IPS-18c (cell line): ENCODE data around the gene GIPC3.
A peak's percentile ranks its signal among the peaks of the same experiment; 100 is the strongest.
"Not testable (repeated sequence)": the region's sequence is repeated elsewhere in the genome, so short reads cannot be mapped to it uniquely, and the experiment has no call there.

Experiments
- H3K4me3 ChIP-seq: 2 replicates; pipeline ENCODE4 v1.7.0; 2013; ENCODE audit warnings: low read depth, mild to moderate bottlenecking, low read length, moderate library complexity; ENCODE audit not compliant: insufficient read depth
- H3K9me3 ChIP-seq: one replicate; pipeline ENCODE4 v1.6.1; 2013; ENCODE audit warnings: mild to moderate bottlenecking, low read length, moderate library complexity; ENCODE audit not compliant: control insufficient read depth, insufficient read depth

GIPC3 gene

GRCh38 chr19:3547301-3547731 is 38.0 kb upstream of the GIPC3 start:
- H3K4me3 ChIP-seq: no peak overlapping the region
- H3K9me3 ChIP-seq: no peaks in the 10 kb centered on the region

GRCh38 chr19:3547767-3548282 is 37.5 kb upstream of the GIPC3 start:
- Histone ChIP-seq H3K9me3 (no peaks in the 10 kb centered on the region), H3K4me3 (no peak overlapping the region)

- H3K9me3 ChIP-seq: no peaks in the 10 kb centered on the region
- H3K4me3 ChIP-seq: no peak overlapping the region
These were observed 36.7 kb upstream of the GIPC3 start for GRCh38 chr19:3548606-3549005.

GRCh38 chr19:3549816-3550215 is 35.5 kb upstream of the GIPC3 start:
- Histone ChIP-seq H3K9me3 (no peaks in the 10 kb centered on the region), H3K4me3 (no peak overlapping the region)

- H3K4me3 ChIP-seq: no peak overlapping the region
- no peaks in the 10 kb centered on the region for H3K9me3 ChIP-seq
These were observed 34.1 kb upstream of the GIPC3 start for GRCh38 chr19:3550947-3551791.

GRCh38 chr19:3551792-3552095 is 33.5 kb upstream of the GIPC3 start:
- Histone ChIP-seq H3K9me3 (no peaks in the 10 kb centered on the region), H3K4me3 (no peak overlapping the region)

GRCh38 chr19:3554254-3555083 is 30.8 kb upstream of the GIPC3 start:
- no peaks in the 10 kb centered on the region for H3K9me3 ChIP-seq
- no peak overlapping the region for H3K4me3 ChIP-seq

- H3K4me3 ChIP-seq: peak overlapping the region; percentile 1; the same call in 1 of the 2 replicates
- no peaks in the 10 kb centered on the region for H3K9me3 ChIP-seq
These were observed 29.4 kb upstream of the GIPC3 start for GRCh38 chr19:3555653-3556422.

GRCh38 chr19:3556423-3556977 is 28.8 kb upstream of the GIPC3 start:
- Histone ChIP-seq H3K4me3 (peak overlapping the region; percentile 77), H3K9me3 (no peaks in the 10 kb centered on the region)

- H3K9me3 ChIP-seq: no peaks in the 10 kb centered on the region
- H3K4me3 ChIP-seq: peak overlapping the region; percentile 77
These were observed 28.3 kb upstream of the GIPC3 start for GRCh38 chr19:3556978-3557460.

GRCh38 chr19:3557461-3558248 is 27.6 kb upstream of the GIPC3 start, which contains the start of gene MFSD12:
MFSD12 (minus strand) TSS chr19:3557586; CDS start chr19:3557403, 183 bp downstream.
- H3K9me3 ChIP-seq: no peaks in the 10 kb centered on the region

GRCh38 chr19:3563709-3564524 is 21.4 kb upstream of the GIPC3 start:
- Histone ChIP-seq H3K9me3 (peaks cover 2% of the 10 kb centered on the region), H3K4me3 (no peak overlapping the region)

More at GRCh38 chr19:3557461-3558248, 27.6 kb upstream of the GIPC3 start, which contains the start of gene MFSD12:
- H3K4me3 ChIP-seq: peak within 1 kb of the TSS; percentile 79

- H3K9me3 ChIP-seq: peaks cover 2% of the 10 kb centered on the region
These were observed 20.1 kb upstream of the GIPC3 start for GRCh38 chr19:3565139-3565538.

GRCh38 chr19:3570042-3570441 is 15.2 kb upstream of the GIPC3 start:
- not testable (repeated sequence) for H3K9me3 ChIP-seq, H3K4me3 ChIP-seq

More at GRCh38 chr19:3565139-3565538, 20.1 kb upstream of the GIPC3 start:
- H3K4me3 ChIP-seq: no peak overlapping the region

GRCh38 chr19:3570606-3571011 is 14.7 kb upstream of the GIPC3 start:
- Histone ChIP-seq H3K9me3 (no peaks in the 10 kb centered on the region), H3K4me3 (no peak overlapping the region)
